GM12865 (cell line): ENCODE results near the gene ANP32A.

Experiments
- DNase-seq: peaks from one replicate; pipeline ENCODE4 v3.0.0; 2010; ENCODE audit warnings: low read depth
- H3K4me3 ChIP-seq: 2 replicates; pipeline ENCODE4 v1.5.1; 2011; ENCODE audit warnings: mild to moderate bottlenecking, low read depth, low read length, control low read depth
- TF ChIP-seq, protein P1 (sequence below): IDR thresholded peaks from 2 replicates; pipeline ENCODE4 v1.5.1; 2011; ENCODE audit warnings: low read length, control low read depth, low read depth, inconsistent platforms; ENCODE audit not compliant: insufficient read depth; ENCODE audit errors: missing control alignments

ANP32A gene

DNA sequence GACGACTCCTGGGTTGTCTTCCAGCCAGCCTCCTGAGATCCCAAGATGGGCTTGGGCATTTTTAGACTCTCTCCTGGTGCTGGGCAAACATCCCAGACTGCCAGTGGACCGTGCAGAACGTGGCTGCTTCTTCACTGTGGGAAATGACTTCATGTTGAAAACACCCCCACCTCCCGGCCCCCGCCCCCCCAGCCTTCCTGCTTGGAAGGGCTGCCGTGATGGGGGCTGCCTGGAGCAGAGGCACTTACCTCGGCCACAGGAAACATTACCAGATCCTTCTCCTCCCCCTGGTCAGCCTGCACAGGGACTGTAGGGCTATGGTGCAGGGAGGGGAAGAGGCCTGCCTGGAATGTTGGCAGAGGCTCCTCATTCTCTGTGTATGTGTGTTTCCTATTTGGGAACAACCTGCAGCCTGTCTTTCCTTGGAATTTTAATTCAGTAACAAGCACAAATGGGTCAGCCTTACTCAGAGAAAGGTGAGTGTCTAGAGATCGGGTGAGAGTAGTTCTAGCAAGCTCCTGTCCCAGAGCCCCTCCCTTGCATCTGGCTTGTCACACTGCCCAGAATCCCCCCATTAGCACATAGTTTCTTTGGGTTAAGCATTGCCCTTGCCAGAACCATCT, 90.8 kb downstream of the ANP32A start:
- no peak for DNase-seq
- no peak overlapping the region for H3K4me3 ChIP-seq
- TF ChIP-seq, protein P1, sequence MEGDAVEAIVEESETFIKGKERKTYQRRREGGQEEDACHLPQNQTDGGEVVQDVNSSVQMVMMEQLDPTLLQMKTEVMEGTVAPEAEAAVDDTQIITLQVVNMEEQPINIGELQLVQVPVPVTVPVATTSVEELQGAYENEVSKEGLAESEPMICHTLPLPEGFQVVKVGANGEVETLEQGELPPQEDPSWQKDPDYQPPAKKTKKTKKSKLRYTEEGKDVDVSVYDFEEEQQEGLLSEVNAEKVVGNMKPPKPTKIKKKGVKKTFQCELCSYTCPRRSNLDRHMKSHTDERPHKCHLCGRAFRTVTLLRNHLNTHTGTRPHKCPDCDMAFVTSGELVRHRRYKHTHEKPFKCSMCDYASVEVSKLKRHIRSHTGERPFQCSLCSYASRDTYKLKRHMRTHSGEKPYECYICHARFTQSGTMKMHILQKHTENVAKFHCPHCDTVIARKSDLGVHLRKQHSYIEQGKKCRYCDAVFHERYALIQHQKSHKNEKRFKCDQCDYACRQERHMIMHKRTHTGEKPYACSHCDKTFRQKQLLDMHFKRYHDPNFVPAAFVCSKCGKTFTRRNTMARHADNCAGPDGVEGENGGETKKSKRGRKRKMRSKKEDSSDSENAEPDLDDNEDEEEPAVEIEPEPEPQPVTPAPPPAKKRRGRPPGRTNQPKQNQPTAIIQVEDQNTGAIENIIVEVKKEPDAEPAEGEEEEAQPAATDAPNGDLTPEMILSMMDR = no peak
